Astrocyte of the cerebellum (primary cell): ENCODE data around the gene SIRPB2.

ENCODE experiments used
- DNase-seq: peaks from one replicate; pipeline ENCODE4 v3.0.0-alpha.2; 2011; ENCODE audit warnings: low read depth
- H3K4me3 ChIP-seq: 2 replicates; pipeline ENCODE4 v1.5.1; 2011; ENCODE audit warnings: mild to moderate bottlenecking, low read depth, low read length, moderate library complexity
- CTCF ChIP-seq: IDR thresholded peaks from 2 replicates; pipeline ENCODE4 v1.5.1; 2012; ENCODE audit warnings: low read length, low read depth, moderate library complexity, mild to moderate bottlenecking; ENCODE audit errors: missing control alignments
- in situ Hi-C: cut with HindIII; loops from 2 replicates; pipeline ENCODE4 v1.10.0; 2017; ENCODE audit warnings: low sequenced_read_pairs

Gene SIRPB2

GRCh38 chr20:1472556-1473245 is 18.5 kb downstream of the SIRPB2 start:
- no peak for DNase-seq
- H3K4me3 ChIP-seq, result no peak overlapping the region
- in situ Hi-C loops, result no loop called here
- no peak for TF ChIP-seq CTCF

GRCh38 chr20:1471242-1471641 is 20.0 kb downstream of the SIRPB2 start:
- in situ Hi-C loops, result no loop called here
- no peak for TF ChIP-seq CTCF
- H3K4me3 ChIP-seq, result no peak overlapping the region
- no peak for DNase-seq

- TF ChIP-seq CTCF, result peak; percentile 88
- in situ Hi-C loops, result no loop called here
- no peak overlapping the region for H3K4me3 ChIP-seq
- DNase-seq, result peak; percentile 97
Observed at GRCh38 chr20:1469925-1470571, 21.2 kb downstream of the SIRPB2 start.

- in situ Hi-C loops, result no loop called here
- DNase-seq, result no peak
- no peak for TF ChIP-seq CTCF
- H3K4me3 ChIP-seq, result no peak overlapping the region
Observed at GRCh38 chr20:1469306-1469905, 21.8 kb downstream of the SIRPB2 start.

- no peak for DNase-seq
- no peak overlapping the region for H3K4me3 ChIP-seq
- in situ Hi-C loops, result no loop called here
- TF ChIP-seq CTCF, result no peak
Observed at GRCh38 chr20:1468117-1468624, 23.0 kb downstream of the SIRPB2 start.

- in situ Hi-C loops, result no loop called here
- H3K4me3 ChIP-seq, result no peak overlapping the region
- TF ChIP-seq CTCF, result no peak
- DNase-seq, result no peak
Observed at GRCh38 chr20:1467355-1468116, 23.7 kb downstream of the SIRPB2 start.
